GM12873 (cell line): Measurements from ENCODE around the gene MYG1.

Experiments used
- CTCF ChIP-seq: IDR thresholded peaks from 2 replicates; pipeline ENCODE4 v1.5.1; 2012; ENCODE audit warnings: low read depth, mild to moderate bottlenecking, moderate library complexity, low read length, control low read depth; ENCODE audit not compliant: insufficient read depth; ENCODE audit errors: missing control alignments

Gene MYG1

DNA sequence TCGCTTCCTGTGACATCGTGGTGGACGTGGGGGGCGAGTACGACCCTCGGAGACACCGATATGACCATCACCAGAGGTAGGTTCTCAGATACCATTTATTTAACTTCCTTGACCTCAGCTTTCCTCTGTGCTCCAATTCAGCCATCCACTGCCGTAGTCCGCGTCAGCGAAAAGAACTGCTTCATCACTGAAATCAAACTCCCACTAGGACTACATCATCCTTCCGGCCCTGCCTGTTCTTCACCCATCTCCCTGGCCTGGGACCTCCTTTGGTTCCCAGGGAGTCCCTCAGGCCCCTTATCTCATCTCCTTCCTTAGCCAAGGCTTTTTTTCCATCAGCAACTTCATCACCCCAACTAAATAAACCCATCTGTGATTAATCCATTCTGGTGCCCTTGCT, 692 bp downstream of the MYG1 start:
- TF ChIP-seq CTCF = no peak

DNA sequence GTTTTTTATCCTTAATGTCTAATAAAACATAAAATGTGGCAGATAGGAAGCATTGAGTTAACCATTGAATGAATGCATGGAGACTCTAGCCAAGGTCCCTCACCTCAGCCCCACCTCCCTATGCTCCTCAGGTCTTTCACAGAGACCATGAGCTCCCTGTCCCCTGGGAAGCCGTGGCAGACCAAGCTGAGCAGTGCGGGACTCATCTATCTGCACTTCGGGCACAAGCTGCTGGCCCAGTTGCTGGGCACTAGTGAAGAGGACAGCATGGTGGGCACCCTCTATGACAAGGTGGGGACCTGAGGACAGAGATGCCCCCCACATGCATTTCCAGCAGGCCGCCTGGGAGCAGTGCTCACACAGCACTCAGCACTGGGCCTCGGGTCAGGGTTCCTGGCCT, 3.4 kb downstream of the MYG1 start:
- no peak for TF ChIP-seq CTCF

DNA sequence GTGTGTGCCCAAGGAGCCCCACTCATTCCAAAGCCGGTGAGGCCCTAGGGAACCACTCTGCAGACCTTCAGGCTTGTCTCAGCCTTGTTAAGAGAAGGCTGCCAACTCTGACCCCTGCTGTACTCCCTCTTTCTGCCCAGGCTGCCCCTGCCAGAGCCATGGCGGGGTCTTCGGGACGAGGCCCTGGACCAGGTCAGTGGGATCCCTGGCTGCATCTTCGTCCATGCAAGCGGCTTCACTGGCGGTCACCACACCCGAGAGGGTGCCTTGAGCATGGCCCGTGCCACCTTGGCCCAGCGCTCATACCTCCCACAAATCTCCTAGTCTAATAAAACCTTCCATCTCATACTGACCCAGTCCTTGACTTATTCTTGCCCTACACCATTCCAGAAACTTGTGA, 7.3 kb downstream of the MYG1 start:
- TF ChIP-seq CTCF = no peak

- no peak for TF ChIP-seq CTCF
Measured at GRCh38 chr12:53308276-53308675, 8.8 kb downstream of the MYG1 start.

GRCh38 chr12:53313996-53314395, 14.5 kb downstream of the MYG1 start:
- TF ChIP-seq CTCF = no peak

GRCh38 chr12:53320352-53321195, 21.1 kb downstream of the MYG1 start:
- no peak for TF ChIP-seq CTCF

- no peak for TF ChIP-seq CTCF
Measured at GRCh38 chr12:53324113-53324778, 24.8 kb downstream of the MYG1 start.
